GM18868 (cell line): ENCODE measurements around the gene ARFIP1.

Experiments used
- ATAC-seq: cut with Tn5 transposase; IDR thresholded peaks from one replicate; pipeline ENCODE4 v1.9.1; 2021; ENCODE audit warnings: mild to moderate bottlenecking, moderate library complexity; ENCODE audit not compliant: unreplicated experiment

ARFIP1 gene

GRCh38 chr4:152937336-152938236, 157.8 kb downstream of the ARFIP1 start:
- peak; percentile 32 for ATAC-seq

DNA sequence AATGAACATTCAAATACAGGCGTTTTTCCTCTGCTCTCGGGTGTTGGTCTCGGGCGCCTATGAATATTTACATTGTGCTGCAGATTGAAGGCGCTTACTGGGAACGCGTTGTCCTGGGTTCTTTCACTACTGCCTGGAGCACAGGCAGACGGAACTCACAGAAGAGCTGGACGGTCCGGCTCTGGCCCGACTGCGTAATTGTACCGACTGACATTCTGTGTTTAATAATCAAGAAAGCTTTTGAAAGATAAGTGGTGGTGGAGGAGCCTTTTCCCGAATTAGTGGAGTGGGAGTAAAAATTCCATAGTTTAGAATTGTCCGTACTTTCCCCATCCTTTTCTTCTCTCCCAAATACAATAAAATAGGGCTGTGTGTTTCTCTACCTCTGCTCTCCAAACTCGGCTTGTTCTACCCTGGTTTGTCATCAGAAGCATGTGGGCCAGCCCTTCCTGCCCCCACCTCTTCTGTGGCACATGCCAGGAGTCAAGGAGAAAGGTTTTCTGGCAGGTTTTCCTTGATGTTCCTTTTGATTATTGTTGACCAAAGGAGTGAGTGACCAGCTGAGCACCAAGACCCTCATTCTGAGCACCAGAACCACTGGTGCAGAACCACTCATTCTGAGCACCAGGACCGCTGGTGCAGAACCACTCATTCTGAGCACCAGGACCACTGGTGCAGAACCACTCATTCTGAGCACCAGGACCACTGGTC, 158.6 kb downstream of the ARFIP1 start:
- ATAC-seq = no peak

DNA sequence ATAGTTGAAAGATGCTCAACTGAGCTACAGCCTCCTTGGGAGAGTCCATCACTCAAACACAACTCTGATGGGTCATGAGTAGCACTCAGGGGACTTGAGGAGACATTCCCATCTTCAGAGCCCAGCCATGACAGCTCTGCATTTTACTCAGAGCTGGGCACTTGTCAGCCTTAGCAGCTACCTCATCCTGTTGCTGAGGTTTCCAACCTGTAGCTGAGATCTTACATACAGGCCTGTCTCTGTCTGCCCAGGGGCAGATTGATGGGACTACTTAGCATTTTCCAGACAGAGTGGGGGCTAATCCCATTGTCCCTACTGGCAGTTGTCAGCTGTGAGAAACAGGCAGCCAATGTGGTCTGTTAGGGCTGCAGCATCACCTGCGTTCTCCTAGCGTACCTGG, 159.9 kb downstream of the ARFIP1 start:
- no peak for ATAC-seq

GRCh38 chr4:152940461-152940860, 160.7 kb downstream of the ARFIP1 start:
- ATAC-seq = no peak

DNA sequence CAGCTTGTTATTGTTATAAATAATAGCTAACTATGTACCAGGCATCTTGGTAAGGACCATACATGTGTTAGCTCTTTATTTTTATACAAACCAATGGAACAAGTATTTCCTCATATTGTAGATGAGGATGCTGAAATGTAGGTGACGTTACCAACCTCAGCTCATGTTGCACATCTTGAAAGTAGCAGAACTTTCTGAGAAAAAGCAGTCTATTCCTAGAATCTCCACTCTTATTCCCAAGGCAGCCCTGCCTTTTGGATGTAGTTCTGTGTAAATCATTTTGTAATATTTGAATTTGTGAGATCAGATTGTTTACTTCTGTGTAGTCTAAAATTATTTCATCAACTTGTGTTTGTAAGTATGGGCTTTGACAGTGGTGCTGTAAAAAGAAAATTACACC, 161.7 kb downstream of the ARFIP1 start:
- ATAC-seq = no peak

GRCh38 chr4:152942346-152942745, 162.6 kb downstream of the ARFIP1 start:
- no peak for ATAC-seq

GRCh38 chr4:152943672-152944071, 163.9 kb downstream of the ARFIP1 start:
- ATAC-seq = no peak

- no peak for ATAC-seq
Observed at GRCh38 chr4:152944666-152945320, 165.0 kb downstream of the ARFIP1 start.

DNA sequence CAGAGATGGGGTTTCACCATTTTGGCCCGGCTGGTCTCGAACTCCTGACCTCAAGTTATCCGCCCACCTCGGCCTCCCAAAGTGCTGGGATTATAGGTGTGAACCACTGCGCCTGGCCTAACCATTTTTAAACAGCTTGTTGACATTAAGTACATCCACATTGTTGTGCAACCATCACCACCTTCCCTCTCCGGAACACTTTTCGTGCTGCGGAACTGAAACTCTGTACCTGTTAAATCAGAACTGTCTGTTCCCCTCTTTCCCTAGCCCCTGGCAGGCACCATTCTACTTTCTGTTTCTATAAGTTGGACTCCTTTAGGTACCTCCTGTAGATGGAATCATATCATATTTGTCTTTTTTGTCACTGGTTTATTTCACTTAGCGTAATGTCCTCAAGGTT, 165.9 kb downstream of the ARFIP1 start:
- ATAC-seq = no peak

- no peak for ATAC-seq
Observed at GRCh38 chr4:152946446-152946845, 166.7 kb downstream of the ARFIP1 start.

- ATAC-seq = no peak
Observed at GRCh38 chr4:152947311-152947710, 167.6 kb downstream of the ARFIP1 start.

DNA sequence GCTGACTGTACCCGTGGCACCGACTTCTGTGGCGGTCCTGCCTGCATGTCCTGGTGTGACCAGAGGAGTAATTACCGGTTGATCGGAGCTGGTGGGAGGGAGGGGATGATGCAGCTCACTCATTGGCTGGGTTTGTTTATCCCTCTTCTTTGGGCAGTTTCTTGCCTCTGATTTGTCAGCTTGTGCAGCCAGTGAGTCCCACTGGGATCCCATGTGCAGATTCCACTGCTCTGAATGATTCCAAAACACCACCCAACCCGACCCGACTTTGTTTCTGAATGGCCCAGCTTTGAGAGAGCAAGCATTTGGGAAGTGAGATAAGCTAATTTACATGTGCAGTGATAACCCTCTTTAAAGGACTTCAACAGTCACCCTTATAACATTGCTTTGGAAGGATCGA, 170.2 kb downstream of the ARFIP1 start:
- no peak for ATAC-seq

GRCh38 chr4:152950402-152951274, 170.9 kb downstream of the ARFIP1 start:
- ATAC-seq = no peak

DNA sequence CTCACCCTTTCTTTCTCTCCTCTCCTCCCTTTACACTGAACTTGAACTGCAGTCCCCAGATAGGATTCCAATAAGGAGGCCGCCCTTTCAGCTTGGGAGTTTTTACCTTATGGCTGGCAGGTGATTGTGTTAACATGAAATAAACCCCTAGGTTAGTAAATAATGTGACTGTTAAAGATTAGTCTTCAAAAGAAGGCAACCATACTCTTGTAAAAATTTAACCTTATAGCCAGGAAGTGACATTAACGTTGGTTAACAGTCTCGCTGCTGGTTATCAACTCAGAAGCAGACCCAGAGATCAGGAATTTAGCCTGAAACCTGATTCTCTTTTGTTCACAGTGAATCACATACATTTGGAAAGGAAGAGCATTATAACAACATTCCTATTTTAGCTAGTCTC, 171.6 kb downstream of the ARFIP1 start:
- no peak for ATAC-seq

DNA sequence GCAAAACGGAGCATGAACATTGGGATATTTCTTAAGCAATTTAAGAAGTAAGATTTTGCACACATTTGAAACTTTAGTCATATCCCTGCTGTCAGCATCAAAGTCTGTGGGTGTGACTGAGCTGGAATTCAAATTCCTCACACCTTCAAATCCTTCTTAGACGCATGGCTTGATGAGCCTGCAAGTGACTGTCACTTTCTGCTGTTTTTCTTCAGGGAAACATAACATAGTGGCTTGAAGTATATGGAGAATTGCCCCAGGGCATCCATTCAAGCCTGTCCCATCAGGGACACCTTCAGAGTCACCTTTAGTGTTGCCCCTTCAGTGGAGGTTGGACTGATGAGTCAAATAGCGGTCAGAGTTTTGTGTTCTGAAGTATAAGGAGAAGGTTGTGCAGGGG, 173.8 kb downstream of the ARFIP1 start:
- ATAC-seq = no peak

DNA sequence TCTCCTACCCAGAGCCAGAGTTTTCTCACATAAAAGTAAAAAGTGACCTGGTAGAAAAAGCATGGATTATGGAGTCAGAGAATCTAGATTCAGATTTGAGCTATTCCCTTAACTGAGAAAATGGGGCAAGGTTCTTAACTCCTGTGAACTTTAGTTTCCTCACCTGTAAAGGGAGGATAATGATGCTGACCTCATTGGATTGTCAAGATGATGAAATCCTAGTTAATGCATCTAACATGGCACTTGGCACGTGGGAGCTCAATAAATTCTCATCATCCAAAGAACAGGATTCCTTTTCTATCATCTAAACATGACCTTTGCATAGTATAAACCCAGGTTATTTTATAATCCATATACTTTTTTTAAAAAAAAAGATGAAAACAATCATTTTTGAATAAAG, 175.0 kb downstream of the ARFIP1 start:
- no peak for ATAC-seq

- ATAC-seq = no peak
Observed at GRCh38 chr4:152956147-152956546, 176.4 kb downstream of the ARFIP1 start.

DNA sequence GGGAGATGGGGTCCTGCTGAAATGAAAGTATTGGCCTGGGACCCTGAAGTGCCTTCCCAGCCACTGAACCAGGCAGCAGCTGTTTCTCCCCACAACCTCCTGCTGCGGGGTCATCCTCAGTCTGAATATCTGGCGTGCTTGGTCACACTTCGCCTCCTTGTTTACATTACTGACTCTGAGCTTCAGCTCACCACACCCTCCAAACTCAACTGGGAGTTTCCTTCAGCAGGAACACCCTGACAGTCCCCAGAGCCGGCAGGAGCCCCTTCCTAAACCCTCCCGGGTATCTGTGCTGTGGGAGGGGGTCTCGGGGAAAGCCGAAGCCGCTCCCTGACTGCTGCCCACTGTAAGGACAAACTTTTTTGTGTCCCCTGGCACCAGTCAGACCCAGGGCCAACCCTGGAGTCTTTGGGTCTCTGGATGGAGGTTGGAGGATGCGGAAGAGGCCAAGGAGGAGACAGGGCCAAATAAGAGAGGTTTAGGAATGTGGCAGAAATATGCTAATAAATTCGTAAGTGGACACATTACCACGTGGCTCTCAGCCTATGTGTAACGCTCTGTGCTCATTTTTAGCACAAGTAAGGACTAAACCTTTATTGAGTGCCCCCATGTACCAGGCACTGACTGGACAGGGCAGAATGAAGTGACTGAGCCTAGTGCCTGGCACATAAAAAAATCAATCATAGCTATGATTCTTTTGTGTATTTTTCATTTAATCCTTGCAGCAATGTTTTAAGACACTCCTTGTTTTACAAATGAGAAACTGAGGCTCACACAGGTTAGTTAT, 177.1 kb downstream of the ARFIP1 start:
- ATAC-seq = no peak

DNA sequence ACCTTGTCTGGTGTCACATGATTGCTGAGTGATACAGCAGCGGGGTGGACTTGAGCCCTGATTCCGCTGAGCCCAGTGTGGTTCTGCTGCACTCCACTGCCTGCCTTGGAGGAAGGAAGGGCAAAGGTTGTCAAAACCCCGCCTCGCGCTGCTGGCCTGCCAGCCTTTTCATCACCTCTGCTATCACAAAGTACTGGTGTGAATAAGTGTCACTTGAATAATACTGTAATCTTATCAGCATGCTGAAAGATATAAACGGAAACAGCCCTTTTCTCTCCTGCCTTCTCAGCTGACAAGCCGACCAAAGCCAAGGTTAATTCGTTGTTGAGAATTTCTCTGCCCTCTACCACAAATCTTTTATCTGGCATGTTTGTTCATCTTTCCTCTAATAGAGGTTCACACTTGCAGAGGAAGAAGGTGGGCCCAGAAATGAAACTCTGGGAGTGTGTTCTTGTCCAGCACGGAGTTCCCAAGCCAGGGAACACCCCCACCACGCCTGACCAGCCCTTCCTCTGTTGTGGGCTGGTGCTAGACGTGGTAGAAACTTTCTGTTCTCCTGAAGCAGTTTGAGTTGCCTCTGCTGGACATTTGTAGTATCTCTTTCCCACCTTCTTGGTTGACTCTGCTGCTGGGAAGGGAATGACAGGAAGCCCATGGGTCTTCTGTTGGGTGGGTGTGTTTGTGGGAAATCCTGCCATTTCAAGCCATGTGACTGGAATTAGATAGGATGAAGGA, 177.8 kb downstream of the ARFIP1 start:
- ATAC-seq = no peak
